GM21423 (cell line): Measurements from ENCODE around the gene ANGEL1.

Source experiments
- ATAC-seq: cut with Tn5 transposase; IDR thresholded peaks from one replicate; pipeline ENCODE4 v1.9.1; 2021; ENCODE audit warnings: mild to moderate bottlenecking, moderate library complexity; ENCODE audit not compliant: unreplicated experiment

The ANGEL1 gene

DNA sequence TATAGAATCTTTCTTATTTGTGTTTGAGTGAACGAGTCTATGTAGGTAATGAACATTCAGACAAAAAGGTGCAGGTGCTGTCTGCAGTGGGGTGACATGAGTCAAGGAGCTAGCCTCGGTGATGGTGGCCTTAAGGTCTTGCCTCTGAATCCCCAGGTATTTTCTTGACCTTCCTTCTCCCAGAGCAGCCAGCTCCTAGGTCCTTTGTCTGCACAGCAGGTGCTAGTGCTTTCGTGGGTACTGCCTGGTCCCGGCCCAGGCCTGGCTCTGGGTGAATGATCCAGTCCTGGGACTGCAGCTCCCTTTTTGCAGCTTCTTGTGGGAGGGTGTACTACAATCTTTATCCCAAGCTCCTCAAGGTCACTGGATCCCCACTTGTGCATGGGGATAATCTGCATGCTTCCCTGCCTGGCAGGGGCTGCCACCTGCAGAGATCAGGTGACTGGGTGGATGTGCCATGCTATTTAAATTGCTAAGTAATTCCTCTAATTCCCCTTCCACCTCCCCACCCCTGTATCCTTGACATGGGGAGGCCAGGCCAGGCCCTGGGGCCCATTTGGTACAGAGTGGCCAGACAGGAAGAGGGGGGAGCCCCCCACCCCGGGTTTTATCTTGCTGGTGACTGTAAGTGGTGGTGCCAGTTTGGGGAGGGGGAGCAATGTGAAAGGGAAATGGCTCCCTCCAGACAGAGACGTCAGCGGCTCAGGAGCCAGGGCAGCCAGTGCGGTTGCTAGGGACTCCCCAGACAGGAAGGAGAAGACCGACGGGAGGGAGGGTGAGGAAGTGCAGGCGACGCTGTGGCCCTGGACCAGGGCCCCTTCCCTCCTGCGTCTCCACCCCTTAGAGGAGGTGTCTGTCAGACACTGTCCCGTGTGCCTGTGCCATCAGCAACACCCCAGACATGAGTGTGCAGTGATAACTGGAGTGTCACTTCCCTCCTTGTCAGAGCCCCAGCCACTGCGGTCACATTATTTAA is 44.7 kb downstream of the ANGEL1 start:
- ATAC-seq: peak; percentile 95

DNA sequence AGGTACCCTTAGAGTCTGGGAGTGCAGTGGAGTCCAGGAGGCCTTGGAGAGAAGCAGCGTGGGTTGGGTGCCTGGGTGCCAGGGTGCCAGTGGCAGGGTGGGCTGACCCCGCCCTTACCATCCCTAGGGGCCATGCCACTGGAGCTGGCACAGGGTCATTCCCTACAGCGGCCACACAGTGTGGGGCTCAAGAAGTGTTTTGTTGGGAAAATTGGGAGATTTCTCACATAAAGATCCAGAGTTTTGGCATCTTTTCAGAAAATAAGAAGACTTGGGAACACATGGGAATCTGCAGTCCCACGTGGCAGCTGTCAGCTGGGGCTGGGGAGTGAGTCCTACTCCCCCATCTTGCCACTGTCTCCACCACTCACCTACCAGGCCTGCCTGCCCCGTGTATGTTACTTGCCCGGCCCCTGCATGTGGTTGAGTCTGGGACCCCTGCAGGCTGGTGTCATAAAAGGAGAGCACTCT is 47.2 kb downstream of the ANGEL1 start:
- no peak for ATAC-seq

DNA sequence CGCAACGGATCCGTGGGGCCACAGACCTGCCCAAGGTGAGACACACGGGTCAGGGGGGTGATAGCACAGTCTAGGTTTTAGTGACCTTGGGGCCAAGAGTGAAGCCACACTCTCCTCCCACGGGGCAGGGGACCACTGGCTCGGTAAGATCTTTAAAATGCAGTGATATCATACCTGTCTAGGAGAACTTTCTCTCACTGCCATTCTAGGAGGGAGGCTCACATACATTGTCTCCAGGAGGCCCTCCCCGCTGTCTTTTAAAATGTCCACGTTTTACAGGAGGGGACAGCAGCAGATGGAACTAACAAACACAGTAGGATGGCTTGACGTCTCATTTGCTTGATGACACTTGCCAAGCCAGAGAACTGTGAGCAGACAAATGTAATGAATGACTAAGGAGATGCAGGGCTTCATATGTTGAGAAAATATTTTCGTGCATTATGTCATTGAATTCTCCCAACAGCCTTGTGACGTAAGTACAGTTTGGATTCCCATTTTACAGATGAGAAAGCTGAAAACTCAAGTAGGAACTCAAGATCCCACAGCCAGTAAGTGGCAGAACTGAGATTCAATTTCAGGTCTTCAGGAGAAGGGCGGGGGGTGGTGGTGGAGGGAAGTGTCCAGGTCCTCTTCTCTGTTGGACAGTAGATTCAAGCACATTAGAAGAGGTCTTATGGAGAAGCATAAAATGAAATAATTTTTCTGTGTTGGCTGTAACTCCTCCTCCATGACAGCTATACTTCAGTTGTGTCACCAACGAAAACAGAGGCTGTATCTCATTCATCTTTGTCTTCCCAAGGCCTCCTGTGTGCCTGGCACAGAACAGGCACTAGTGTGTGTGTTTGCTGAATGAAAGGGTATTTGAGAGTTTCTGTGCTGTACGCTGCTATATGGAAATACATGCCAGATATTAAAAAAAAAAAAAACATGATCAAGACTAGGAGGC is 49.3 kb downstream of the ANGEL1 start:
- ATAC-seq: no peak

DNA sequence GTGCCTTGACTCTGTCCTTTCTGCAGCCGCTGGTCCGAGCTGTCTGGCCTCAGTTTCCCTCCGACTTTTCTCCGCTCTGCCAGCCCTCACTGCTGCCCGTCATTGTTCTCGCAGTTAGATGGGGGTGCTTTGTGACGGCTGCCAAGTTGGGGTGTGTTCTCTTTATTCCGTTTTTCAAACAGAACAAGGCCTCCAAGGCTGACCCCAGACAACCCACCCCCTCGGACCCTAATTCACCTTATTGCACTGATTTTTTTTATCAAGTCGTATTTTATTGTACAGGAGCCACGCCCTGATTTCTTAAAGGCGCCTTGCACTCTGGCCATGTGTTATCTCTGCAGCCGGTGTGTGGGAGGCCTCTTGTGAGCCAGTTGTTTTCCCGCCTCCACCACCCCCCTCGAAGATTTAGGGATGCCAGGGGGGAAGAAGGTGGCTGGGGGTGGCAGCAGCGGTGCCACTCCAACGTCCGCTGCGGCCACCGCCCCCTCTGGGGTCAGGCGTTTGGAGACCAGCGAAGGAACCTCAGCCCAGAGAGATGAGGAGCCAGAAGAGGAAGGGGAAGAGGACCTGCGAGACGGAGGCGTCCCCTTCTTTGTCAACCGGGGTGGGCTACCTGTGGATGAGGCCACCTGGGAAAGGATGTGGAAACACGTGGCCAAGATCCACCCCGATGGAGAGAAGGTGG is 50.1 kb downstream of the ANGEL1 start:
- no peak for ATAC-seq

DNA sequence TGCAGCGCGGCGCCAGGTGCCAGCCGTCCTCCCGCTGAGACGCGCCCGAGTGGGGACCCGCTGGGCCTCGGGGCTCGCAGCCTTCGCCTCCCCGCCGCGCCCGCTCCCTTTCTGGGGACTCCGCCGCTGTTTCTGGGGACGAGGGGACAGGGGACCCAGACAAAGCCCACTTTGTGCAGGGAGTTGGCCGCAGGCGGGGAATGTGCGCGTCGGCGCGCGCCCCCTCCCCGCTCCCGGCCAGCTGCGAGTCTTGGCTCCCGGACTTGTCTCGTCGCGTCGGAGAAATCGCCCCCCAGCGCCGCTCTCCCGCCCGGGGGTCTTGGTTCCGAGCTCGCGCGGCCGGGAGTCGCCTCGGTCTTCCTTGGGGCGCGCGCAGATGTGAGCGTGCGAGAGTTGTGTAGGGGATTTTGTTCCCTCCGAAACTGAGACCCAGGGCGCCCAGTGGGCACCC is 50.7 kb downstream of the ANGEL1 start:
- no peak for ATAC-seq

DNA sequence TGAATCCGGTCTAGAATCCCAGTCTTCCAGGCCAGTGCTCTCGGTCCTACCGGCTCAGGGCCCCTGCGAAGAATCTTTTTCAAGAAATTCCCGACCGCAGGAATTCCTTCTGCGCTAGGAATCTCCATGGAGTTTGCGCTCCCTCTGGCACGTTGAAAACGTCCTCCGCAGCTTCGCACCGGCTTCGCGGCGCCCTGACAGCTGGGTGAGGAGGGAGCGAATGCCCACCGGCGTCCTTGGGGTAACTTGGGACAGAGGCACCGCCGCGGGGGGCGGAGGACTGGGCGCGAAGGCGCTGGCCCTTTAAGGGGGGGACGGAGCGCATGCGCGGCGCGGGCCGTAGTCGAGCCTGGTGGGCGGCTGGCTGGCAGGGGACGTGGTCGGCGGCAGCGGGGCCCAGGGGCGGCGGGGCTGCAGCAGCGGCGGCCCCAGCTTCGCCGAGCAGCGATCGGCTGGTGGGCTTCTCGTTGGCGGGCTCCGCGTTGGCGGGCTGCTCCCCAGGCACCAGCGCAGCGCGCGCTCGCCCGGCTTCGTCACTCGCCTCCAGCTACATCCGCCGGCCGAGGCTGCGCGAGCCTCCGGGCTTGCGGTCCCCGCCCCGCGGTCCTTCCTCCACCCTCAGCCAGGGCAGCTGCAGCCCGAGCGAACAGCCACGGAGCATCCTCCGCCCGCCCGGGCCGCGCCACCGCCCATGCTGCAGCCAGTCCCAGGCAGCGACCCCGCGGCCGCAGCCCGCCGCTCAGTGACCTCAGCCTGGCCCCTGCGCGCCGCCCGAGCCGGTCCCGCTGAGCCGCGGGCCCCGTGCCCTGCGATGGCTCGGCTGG is 51.3 kb downstream of the ANGEL1 start, which contains the start of gene VASH1:
Gene VASH1, plus strand, starts transcription at position 333 of the 824 bp plus-strand sequence. CDS start 1,354 bp downstream, outside the sequence.
- peak; percentile 89 for ATAC-seq

DNA sequence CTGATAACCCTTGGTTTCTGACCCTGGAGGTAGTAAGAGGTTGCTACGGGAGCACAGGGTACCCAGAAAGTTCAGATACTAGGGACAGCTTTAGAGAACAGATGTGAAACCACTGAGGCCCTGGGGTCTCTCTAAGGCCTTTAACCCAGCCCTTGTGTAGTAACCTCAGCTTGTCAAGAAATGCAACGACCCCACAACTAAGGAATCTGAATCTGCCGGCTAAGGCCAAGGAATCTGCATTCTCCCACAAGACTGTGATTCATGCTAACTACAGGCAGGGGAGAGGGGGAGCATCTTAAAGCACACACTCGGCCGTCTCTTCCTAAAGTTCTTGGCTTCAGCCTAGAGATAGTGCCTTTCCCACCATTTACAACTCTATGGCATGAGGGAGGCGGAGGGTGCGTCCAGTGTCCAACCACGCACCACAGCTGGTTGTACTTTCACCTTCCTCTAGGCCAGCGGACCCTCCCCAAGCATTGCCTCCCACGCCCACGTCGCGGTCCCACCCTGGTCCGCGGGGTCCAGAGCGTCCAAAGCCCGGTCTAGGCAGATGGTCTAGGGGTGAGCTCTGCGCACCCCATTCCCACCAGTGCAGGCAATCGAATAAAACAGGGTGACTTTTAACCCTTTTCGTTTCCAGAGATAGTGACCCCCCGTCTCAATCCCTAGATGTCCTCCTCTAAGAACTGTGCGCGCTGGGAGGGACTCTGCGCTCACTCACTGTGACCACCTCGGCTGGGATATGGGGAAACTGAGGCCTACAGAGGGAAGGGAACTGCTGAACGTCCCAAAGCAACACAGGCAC is 52.1 kb downstream of the ANGEL1 start:
- no peak for ATAC-seq

DNA sequence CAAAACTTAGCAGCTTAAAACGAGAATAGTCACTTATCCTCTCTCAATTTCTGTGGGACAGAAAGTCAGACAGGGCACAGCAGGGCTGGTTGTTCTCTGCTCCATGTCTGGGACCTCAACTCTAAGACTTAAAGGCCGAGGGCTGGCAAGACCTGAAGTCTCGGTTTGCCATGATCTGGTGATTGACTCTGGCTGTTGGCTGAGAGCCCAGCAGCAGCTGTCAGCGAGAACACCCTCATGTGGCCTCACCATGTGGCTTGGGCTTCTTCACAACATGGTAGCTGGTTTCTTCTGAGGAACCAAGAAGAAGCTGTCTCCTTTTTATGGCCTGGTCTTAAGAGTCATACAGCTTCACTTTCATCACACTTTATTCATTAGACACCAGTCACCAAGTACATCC is 53.1 kb downstream of the ANGEL1 start:
- ATAC-seq: no peak

DNA sequence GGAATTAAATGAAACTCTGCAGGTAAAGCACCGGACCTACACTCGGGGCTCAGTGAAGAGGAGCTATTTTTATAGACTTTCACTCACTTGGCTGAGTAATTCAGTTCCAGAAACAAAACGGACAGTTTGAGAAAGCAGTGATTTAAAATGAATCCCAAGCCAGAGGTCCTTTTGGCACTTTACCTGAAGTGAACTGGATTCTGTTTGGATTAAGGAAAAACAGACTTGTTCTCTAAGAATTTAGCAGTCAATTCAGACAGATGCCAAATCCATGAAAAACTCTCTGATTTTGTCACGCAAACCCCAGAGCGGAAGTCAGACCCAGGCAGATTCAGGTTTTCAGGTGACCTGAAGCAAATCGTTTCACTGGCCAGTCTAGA is 56.3 kb downstream of the ANGEL1 start:
- ATAC-seq: no peak

DNA sequence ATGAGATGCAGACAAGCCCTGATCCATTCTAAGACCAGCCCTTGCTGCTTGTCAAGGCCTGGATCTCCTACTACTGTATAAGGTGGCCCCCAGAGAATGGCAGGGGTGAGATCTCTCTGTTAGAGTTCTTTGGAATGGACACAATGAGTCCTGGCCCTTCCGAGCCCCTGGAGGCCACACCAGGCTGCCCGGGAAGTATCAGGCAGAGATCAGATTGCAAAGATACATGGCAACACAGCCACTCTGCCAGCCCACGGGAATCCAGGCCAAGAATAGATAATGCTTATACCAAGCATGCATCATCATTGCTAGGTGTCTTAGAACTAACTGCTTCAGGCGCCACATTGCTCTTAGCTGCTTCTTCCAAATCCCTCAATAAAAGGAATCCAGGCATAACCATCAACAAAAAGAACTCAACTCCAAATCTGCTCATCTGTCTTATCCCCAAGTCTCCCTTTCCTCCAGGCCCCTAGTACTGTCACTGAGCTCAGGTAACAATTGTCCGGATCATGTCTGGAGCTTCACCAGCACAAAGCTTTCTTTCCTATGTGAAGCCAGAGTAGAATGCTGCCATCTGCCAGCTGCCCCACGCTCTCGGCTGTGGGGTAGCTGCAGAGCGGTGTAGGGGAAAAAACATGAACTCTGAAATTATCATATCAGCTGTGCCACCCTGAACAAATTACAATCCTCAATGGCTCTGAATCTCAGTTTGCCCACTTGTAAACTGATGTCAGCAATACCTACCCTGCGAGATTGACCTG is 56.9 kb downstream of the ANGEL1 start:
- no peak for ATAC-seq

DNA sequence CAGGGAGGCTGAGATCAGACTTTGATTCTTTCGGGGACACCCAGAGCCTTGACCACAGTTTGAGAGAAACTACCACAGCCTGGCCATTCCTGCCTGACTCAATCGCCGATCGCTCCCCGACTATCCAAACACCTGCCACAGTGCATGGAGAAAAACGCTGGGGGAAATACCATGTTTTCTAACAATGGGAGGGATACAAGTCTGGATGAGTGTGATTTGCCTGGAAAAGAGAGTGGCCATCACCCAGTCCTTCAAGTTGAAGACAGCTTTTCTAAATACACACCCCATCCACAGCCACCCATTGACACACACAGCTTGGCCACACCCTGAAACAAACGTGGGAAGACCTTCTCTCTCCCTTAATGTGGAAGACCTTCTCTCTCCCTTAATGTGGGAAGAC is 58.1 kb downstream of the ANGEL1 start:
- ATAC-seq: no peak

DNA sequence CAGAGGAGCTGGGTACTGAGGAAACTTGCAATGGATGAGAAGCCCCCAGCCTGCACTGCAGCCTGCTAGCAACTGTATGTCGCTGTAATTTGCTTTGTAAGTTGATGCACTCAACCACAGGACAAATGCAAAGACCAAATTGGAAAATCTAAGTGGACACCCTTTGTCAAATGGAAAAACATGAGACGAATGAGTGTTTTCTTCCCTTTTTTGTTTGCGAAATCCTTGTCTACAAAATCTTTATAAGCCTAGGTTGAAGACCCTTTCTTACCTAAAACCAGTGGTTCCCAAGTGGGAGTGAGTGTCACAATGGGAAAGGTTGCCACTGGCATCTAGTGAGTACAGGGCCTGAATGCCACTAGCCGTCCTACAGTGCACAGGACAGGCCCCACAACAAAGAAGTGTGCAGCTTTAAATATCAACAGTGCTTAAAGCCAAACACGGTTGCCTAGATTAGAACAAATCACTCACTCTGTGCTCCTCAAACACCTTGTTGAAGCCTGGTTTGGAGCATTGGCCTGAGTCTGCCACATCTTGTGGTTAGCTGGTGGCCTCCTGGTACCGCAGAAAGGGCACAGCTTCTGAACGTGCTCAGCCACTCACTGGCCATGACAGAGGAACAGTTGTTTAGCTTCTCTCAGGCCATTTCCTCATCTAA is 59.0 kb downstream of the ANGEL1 start:
- no peak for ATAC-seq

DNA sequence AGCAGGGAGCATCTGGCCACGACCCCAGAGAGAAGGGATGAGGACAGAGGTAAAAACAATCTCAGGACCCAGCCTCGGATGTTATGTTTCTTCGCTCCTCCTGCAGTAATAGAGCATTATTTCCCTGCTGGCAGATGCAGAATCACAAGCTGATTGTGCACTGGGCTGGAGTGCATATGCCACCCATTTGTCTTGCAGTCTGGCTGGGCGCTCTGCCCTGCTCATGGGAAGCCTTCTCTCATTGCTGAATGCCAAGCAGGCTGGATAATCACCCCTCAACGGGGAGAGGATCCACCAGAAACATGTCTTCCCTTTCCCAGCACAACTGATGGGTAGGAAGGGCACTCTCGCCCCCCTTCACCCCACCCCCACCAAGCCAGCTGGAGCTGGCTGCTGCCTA is 59.9 kb downstream of the ANGEL1 start:
- ATAC-seq: no peak

DNA sequence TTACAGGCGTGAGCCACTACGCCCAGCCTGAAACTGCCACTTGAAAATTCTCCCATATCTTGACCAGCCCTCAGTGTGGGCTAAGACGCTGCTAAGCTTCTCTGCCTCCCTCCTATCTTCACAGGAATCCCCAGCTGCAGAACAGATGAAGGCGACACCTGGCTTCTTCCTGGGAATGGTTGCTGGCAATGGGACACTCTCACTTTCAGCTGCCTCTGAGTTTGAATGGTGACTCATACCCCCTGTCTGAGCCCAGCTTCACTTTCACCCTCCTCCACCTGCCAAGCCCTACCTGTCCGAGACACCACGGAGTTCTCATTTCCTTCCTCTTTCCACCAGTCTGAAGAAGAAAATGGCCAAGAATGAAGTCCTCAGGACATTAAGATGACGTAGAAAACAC is 69.7 kb downstream of the ANGEL1 start:
- no peak for ATAC-seq

DNA sequence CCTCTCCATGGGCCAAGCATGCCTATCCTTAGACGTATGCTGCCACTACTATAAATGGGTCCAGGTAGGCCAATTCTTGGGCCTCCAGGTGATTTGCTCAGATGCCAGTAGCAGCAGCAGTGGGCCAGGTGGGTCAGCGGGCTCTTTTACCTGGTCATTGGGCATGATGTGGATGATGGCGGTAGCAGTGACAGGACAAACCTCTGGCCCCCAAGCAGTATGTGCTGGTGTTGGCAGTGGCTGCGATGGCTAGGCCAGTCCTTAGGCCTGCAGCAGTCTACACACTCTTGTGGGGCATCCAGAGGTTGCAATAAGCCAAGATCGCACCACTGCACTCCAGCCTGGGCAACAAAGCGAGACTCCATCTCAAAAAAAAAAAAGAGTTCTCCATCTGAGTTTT is 70.5 kb downstream of the ANGEL1 start:
- ATAC-seq: no peak

DNA sequence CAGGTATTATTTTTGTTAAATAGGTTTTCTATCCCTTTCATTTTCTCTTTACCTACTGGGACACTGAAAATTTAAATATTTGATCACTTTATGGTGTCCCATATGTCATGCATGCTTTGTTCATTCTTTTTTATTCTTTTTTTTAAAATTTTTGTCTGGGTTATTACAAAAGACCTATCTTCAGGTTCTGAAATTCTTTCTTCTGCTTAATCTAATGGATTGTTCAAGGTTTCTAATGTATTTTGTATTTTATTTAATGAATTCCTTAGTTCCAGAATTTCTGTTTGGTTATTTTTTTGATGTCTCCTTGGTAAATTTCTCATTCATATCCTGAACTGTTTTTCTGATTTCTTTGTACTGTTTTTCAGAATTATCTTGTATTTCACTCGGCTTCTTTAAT is 71.6 kb downstream of the ANGEL1 start:
- no peak for ATAC-seq
